Brain microvascular endothelial cell (primary cell): Measurements from ENCODE around the gene TSPAN16.

Source experiments
- DNase-seq: peaks from one replicate; pipeline ENCODE4 v3.0.0-alpha.2; 2020
- H3K27ac ChIP-seq: fragments of 250-450 bp; sonication (Bioruptor Pico); 2 replicates; pipeline ENCODE4 v1.5.1; 2020; ENCODE audit warnings: mild to moderate bottlenecking, moderate library complexity
- H3K27me3 ChIP-seq: fragments of 250-450 bp; sonication (Bioruptor Pico); replicated peaks from 2 replicates; pipeline ENCODE4 v1.5.1; 2020; ENCODE audit warnings: mild to moderate bottlenecking
- H3K36me3 ChIP-seq: fragments of 250-450 bp; sonication (Bioruptor Pico); replicated peaks from 2 replicates; pipeline ENCODE4 v1.5.1; 2020; ENCODE audit warnings: mild to moderate bottlenecking
- H3K4me3 ChIP-seq: 2 replicates; pipeline ENCODE4 v1.5.1; 2011; ENCODE audit warnings: low read depth, mild to moderate bottlenecking, control low read depth, low read length, moderate library complexity
- CTCF ChIP-seq: IDR thresholded peaks from 2 replicates; pipeline ENCODE4 v1.5.1; 2011; ENCODE audit warnings: low read depth, mild to moderate bottlenecking, moderate library complexity, low read length, control low read depth, inconsistent platforms; ENCODE audit errors: missing control alignments
- in situ Hi-C: cut with HindIII; loops from 2 replicates; pipeline ENCODE4 v1.10.0; 2017; ENCODE audit warnings: low sequenced_read_pairs, low pct_ligation_motif_present

Gene TSPAN16

GRCh38 chr19:11274533-11275086 lies 21.4 kb upstream of the TSPAN16 start:
- no peak overlapping the region for H3K4me3 ChIP-seq
- no peak for TF ChIP-seq CTCF
- no peak overlapping the region for H3K27ac ChIP-seq
- H3K36me3 ChIP-seq = no peaks in the 10 kb centered on the region
- H3K27me3 ChIP-seq = no peaks in the 10 kb centered on the region
- in situ Hi-C loops = no loop called here
- DNase-seq = no peak

- H3K4me3 ChIP-seq = no peak overlapping the region
- in situ Hi-C loops = no loop called here
- no peaks in the 10 kb centered on the region for H3K36me3 ChIP-seq
- no peak overlapping the region for H3K27ac ChIP-seq
- TF ChIP-seq CTCF = no peak
- no peaks in the 10 kb centered on the region for H3K27me3 ChIP-seq
- DNase-seq = peak; percentile 34
Measured at GRCh38 chr19:11278670-11279069, 17.3 kb upstream of the TSPAN16 start.

DNA sequence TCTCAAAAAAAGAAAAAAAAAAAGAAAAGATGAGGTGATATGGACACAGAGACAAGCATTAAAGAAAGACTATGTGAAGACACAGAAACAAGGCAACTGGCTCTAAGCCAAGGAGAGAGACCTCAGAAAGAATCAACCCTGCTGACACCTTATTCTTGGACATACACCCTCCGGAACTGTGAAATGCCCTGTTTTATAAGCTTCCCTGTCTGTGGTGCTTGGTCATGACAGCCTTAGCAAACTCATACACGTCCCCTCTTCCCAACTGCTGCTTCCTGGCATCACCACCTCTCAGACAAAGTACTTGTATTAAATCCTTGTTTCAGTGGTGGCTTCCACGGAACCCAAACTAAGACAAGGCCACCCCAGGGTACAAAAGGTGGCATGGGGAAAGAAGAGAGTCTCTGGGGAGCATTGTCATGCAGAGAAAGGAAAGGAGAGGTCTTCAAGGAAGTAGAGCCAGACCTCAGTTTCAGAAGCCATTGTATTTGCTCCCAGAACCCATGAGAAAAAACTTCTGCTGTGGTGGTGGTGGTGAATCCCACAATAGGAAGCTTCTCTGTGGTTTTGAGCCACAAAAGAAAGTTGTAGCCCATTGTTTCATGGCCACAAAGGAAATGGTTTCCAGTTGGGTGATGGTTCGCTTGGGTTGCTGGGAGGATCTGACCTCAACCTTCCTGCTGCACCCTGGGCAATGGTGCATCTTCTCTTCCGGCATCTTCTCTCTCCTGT lies 16.3 kb upstream of the TSPAN16 start:
- no peak overlapping the region for H3K4me3 ChIP-seq
- no peak for DNase-seq
- no peak overlapping the region for H3K27ac ChIP-seq
- no peak for TF ChIP-seq CTCF
- no peaks in the 10 kb centered on the region for H3K36me3 ChIP-seq
- no peaks in the 10 kb centered on the region for H3K27me3 ChIP-seq
- in situ Hi-C loops = no loop called here

DNA sequence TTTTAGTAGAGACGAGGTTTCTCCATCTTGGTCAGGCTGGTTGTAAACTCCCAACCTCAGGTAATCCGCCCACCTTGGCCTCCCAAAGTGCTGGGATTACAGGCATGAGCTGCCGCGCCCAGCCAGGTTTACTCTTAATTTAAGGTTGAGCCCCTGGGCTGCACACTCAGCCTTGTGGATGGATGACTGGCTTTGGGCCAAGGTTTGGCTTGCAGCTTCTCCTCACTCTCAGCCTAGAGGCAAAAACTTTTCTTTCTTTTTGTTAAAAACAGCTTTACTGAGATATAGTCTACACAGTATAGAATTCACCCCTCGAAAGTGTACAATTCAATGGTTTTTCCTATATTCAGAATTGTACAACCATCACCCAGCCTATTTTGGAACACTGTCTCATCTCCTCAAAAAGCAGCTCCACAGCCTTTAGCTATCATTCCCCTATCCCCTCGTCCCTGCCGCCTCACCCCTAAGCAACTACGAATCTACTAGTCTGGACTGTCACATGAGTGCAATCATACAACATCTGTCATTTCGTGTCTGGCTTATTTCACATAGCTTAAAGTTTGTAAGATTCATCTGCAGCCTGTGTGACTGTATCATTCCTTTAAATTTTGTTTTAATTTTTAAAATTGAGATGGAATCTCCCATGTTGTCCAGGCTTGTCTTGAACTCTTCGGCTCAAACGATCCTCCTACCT lies 14.5 kb upstream of the TSPAN16 start:
- Histone ChIP-seq H3K27ac (no peak overlapping the region), H3K27me3 (no peaks in the 10 kb centered on the region), H3K36me3 (no peaks in the 10 kb centered on the region), H3K4me3 (no peak overlapping the region)
- no peak for DNase-seq
- in situ Hi-C loops = no loop called here
- TF ChIP-seq CTCF = no peak

DNA sequence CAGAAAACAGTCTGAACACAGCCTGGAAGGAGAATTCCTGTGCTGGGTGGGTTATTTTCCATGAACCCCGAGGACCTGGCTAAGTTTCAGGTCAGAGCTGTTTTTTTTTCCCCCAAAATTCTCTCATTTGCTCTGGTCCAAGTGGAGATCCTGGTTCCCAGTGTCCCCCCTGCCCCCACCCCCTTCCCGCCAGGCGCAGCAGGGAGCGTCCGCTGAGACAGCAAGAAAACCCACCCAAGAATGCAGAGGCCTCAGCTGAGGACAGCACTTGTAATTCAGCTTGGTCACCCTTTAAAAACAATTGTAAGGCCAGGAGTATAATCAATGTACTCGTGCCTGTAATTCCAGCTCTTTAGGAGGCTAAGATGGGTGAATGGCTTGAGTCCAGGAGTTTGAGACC lies 11.4 kb upstream of the TSPAN16 start:
- H3K27ac ChIP-seq = no peak overlapping the region
- no peak for DNase-seq
- H3K27me3 ChIP-seq = no peaks in the 10 kb centered on the region
- no peaks in the 10 kb centered on the region for H3K36me3 ChIP-seq
- TF ChIP-seq CTCF = no peak
- in situ Hi-C loops = no loop called here
- no peak overlapping the region for H3K4me3 ChIP-seq
